Transverse colon (tissue), 4 donors: ENCODE results near the gene ZNF324B. TPM values are rescaled to one million over a fixed set of nuclear protein-coding genes. Genes with fewer than 3 reads are reported as not detected.

ENCODE experiments used
- DNase-seq: peaks from one replicate; pipeline ENCODE4 v3.0.0-alpha.2; 2019
- H3K27ac ChIP-seq, 4 donors: fragments of 200-600 bp; sonication (generic); 2 replicates each; pipeline ENCODE4 v1.5.1; 2016 to 2018; ENCODE audit warnings: inconsistent platforms in 4 of 4
- H3K27me3 ChIP-seq: fragments of 200-600 bp; sonication (generic); 2 replicates; pipeline ENCODE4 v1.5.1; 2017; ENCODE audit warnings: inconsistent platforms
- H3K36me3 ChIP-seq, 4 donors: fragments of 200-600 bp; sonication (generic); 2 replicates each; pipeline ENCODE4 v1.5.1; 2017 to 2019; ENCODE audit warnings: inconsistent platforms in 4 of 4
- H3K4me1 ChIP-seq, 4 donors: fragments of 200-600 bp; sonication (generic); 2 replicates each; pipeline ENCODE4 v1.5.1; 2017 to 2020; ENCODE audit warnings: inconsistent platforms in 4 of 4
- H3K4me3 ChIP-seq, 4 donors: fragments of 200-600 bp; sonication (generic); 1 replicate in 1 of 4; 2 replicates in 3 of 4; pipeline versions ENCODE4 v1.5.1 to v1.6.1; 2017 to 2019; ENCODE audit warnings: inconsistent platforms in 4 of 4
- H3K9me3 ChIP-seq, 2 donors: fragments of 200-600 bp; sonication (generic); 2 replicates each; pipeline ENCODE4 v1.5.1; 2017 to 2019; ENCODE audit warnings: inconsistent platforms in 2 of 2
- CTCF ChIP-seq, 5 experiments: fragments of 200-600 bp in 3 of 5; fragments of 450-650 bp in 2 of 5; sonication (generic) in 3 of 5; IDR thresholded peaks; 1 replicate in 2 of 5; 2 replicates in 3 of 5; pipeline ENCODE4 v1.5.1; 2016 to 2017; ENCODE audit warnings: antibody characterized with exemption in 5 of 5, inconsistent platforms in 3 of 5, mild to moderate bottlenecking in 2 of 5, moderate library complexity in 1 of 5
- EP300 ChIP-seq: sonication (generic); formaldehyde crosslinking; IDR thresholded peaks from one replicate; pipeline ENCODE4 v1.6.1; 2017; ENCODE audit warnings: antibody characterized with exemption, low read depth
- POLR2A ChIP-seq: fragments of 450-650 bp; IDR thresholded peaks from one replicate; pipeline ENCODE4 v1.6.1; 2016; ENCODE audit warnings: antibody characterized with exemption, mild to moderate bottlenecking, moderate library complexity
- POLR2AphosphoS5 ChIP-seq, 3 donors: sonication (generic); formaldehyde crosslinking; IDR thresholded peaks; one replicate each; pipeline ENCODE4 v1.6.1; 2016; ENCODE audit warnings: antibody characterized with exemption in 3 of 3
- WGBS, 2 donors: methylation state at CpG; one replicate each; pipeline ENCODE4 v1.1.5; 2018; ENCODE audit warnings: low coverage in 1 of 2; 5-methylcytosine and 5-hydroxymethylcytosine counted together
- in situ Hi-C, 4 donors: fragments of 200-750 bp; cut with MboI; loops; one replicate each; pipeline versions ENCODE4 v1.15.0 to v1.15.1; 2017; ENCODE audit warnings: low sequenced_read_pairs in 3 of 4, low pct_ligation_motif_present in 1 of 4, low pct_unique_long_range_greater_than_20kb in 1 of 4
- intact Hi-C: fragments of 100-400 bp; cut with DNase I; formaldehyde crosslinking; loops from one replicate; pipeline ENCODE4 v1.15.1; 2023; ENCODE audit warnings: low total_unique reads
- small RNA-seq, 4 donors: library from RNA; depleted of rRNA; stranded (forward); fragments of <200 nt; gene quantifications; one replicate each; pipeline ENCODE3, GENCODE V24; 2016
- total RNA-seq, 4 donors: library from RNA; depleted of rRNA; stranded (reverse); fragments of >200 nt; gene quantifications; one replicate each; pipeline ENCODE4 v1.1.0, GENCODE V29; 2016

The ZNF324B gene
- total RNA-seq, 4 donors from 2014 or later, result 3.0 to 10.6 (median 6.3) TPM

- H3K9me3 ChIP-seq, result no peaks in the 10 kb centered on the region
- DNase-seq, result peak; percentile 99
- H3K4me3 ChIP-seq, result peak overlapping the region; percentile 39 to 61 (median 44)
- intact Hi-C loops (no loop called here), in situ Hi-C loops (no loop called here)
- peaks cover 7 to 17% (median 14%) of the 10 kb centered on the region in 4 donors for H3K4me1 ChIP-seq
- peak overlapping the region; percentile 69 to 90 (median 79) for H3K27ac ChIP-seq
- TF ChIP-seq EP300 (no peak), POLR2A (peak; percentile 29), POLR2AphosphoS5 (IDR thresholded peaks at IDR 0.05) (peak; percentile 38 to 71 (median 69)), CTCF (IDR thresholded peaks at IDR 0.05) (peak; percentile 12 to 38 (median 16))
- no peaks in the 10 kb centered on the region for H3K36me3 ChIP-seq
- WGBS, 2 donors, result 6 to 20% methylated on average over 3 to 49 of the region's 60 CpGs
- no peaks in the 10 kb centered on the region for H3K27me3 ChIP-seq
Observed at GRCh38 chr19:58499021-58499927, 47.9 kb downstream of the ZNF324B start.

DNA sequence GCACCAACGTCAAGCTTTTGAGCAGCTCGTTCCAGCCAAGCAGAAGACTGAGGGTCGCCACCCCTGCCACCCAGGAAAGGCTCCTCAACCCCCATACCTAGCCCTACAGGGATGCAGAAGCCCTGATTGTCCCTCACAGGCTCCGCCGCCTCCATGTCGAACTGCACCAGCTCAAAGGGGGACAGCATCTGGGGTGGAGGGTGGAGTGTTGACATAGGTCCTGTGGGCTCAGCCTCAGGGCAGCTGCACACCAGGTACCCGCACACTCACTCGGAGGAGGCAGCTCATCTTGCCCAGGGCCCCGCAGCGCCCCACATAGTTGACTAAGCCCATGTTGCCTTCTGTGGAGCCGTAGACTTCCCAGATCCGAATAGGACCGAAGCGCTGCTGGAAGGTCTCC is 48.8 kb downstream of the ZNF324B start:
- DNase-seq, result no peak
- Histone ChIP-seq H3K4me3 (peak overlapping the region in 1 of 4 donors; percentile 61), H3K27ac (no peak overlapping the region), H3K27me3 (no peaks in the 10 kb centered on the region), H3K9me3 (no peaks in the 10 kb centered on the region), H3K36me3 (no peaks in the 10 kb centered on the region), H3K4me1 (peaks cover 7 to 17% (median 14%) of the 10 kb centered on the region in 4 donors)
- in situ Hi-C loops, result no loop called here
- TF ChIP-seq POLR2AphosphoS5 (IDR thresholded peaks at IDR 0.05) (no peak), EP300 (no peak), POLR2A (no peak), CTCF (IDR thresholded peaks at IDR 0.05) (no peak)
- intact Hi-C loops, result no loop called here
- 87% methylated on average over 4 of the region's 14 CpGs; no CpG with 5 or more reads in 1 of the 2 donors for WGBS, 2 donors

Small RNAs within 50 kb of the gene (small RNA-seq; reads per million reads assigned to genes)
- 0 reads per million in 4 donors for gene RN7SL693P
- gene RNU6-1337P, result 0 reads per million in 4 donors

Other genes starting within 250 kb of the ZNF324B start
- 10 to 100 TPM in 3 of 4 donors, 1 to 10 TPM in 1; 8.6 to 62.3 (median 25.1) TPM for gene ZNF544, start 222.7 kb upstream of the ZNF324B start, total RNA-seq
- gene ZNF8, start 172.7 kb upstream of the ZNF324B start, total RNA-seq, result 1 to 10 TPM; 4.6 to 6.6 (median 6.3) TPM
- gene ERVK3-1, start 146.2 kb upstream of the ZNF324B start, total RNA-seq, result 10 to 100 TPM; 13.3 to 58.9 (median 36.2) TPM
- 10 to 100 TPM in 1 of 4 donors, 1 to 10 TPM in 3; 3.0 to 11.6 (median 3.3) TPM for gene ZSCAN22, start 124.6 kb upstream of the ZNF324B start, total RNA-seq
- gene A1BG, start 98.1 kb upstream of the ZNF324B start, total RNA-seq, result 10 to 100 TPM in 1 of 4 donors, 1 to 10 TPM in 1, under 1 TPM in 1, not detected in 1; 0.60 to 25.1 (median 3.7) TPM
- gene ZNF497, start 88.9 kb upstream of the ZNF324B start, total RNA-seq, result 10 to 100 TPM in 1 of 4 donors, 1 to 10 TPM in 3; 1.3 to 19.3 (median 4.2) TPM
- 10 to 100 TPM in 1 of 4 donors, 1 to 10 TPM in 3; 3.7 to 10.7 (median 6.1) TPM for gene ZNF837, start 70.6 kb upstream of the ZNF324B start, total RNA-seq
- 1,000 to 10,000 TPM in 1 of 4 donors, 100 to 1,000 TPM in 3; 513 to 1,129 (median 743) TPM for gene RPS5, start 64.4 kb upstream of the ZNF324B start, total RNA-seq
- gene RNF225, start 56.0 kb upstream of the ZNF324B start, total RNA-seq, result not detected
- 1 to 10 TPM; 3.4 to 8.3 (median 7.3) TPM for gene ZNF584, start 43.0 kb upstream of the ZNF324B start, total RNA-seq
- gene ZNF132, start 11.5 kb upstream of the ZNF324B start, total RNA-seq, result 1 to 10 TPM; 3.0 to 5.1 (median 3.5) TPM
- 10 to 100 TPM in 3 of 4 donors, 1 to 10 TPM in 1; 9.4 to 27.5 (median 24.5) TPM for gene ZNF324, start 15.5 kb downstream of the ZNF324B start, total RNA-seq
- 10 to 100 TPM in 3 of 4 donors, 1 to 10 TPM in 1; 2.8 to 54.6 (median 18.1) TPM for gene ZNF446, start 24.7 kb downstream of the ZNF324B start, total RNA-seq
- gene SLC27A5, start 60.4 kb downstream of the ZNF324B start, total RNA-seq, result 1 to 10 TPM in 3 of 4 donors, not detected in 1; 3.3 to 5.0 (median 4.4) TPM
- 10 to 100 TPM; 12.8 to 24.7 (median 18.1) TPM for gene ZBTB45, start 68.2 kb downstream of the ZNF324B start, total RNA-seq
- 100 to 1,000 TPM; 180 to 694 (median 297) TPM for gene TRIM28, start 92.4 kb downstream of the ZNF324B start, total RNA-seq
- 100 to 1,000 TPM in 3 of 4 donors, 10 to 100 TPM in 1; 24.7 to 194 (median 141) TPM for gene CHMP2A, start 103.5 kb downstream of the ZNF324B start, total RNA-seq
- 10 to 100 TPM; 24.2 to 56.9 (median 26.7) TPM for gene UBE2M, start 107.0 kb downstream of the ZNF324B start, total RNA-seq
- gene MZF1, start 121.7 kb downstream of the ZNF324B start, total RNA-seq, result 100 to 1,000 TPM in 1 of 4 donors, 10 to 100 TPM in 3; 45.5 to 113 (median 67.1) TPM